NT2/D1 (cell line): ENCODE results near the gene MEIS2.

Experiments
- SUZ12 ChIP-seq: IDR thresholded peaks from 2 replicates; pipeline ENCODE4 v1.6.1; 2011; ENCODE audit not compliant: insufficient read length, insufficient read depth; ENCODE audit errors: extremely low read depth
- YY1 ChIP-seq: IDR thresholded peaks from 2 replicates; pipeline ENCODE4 v1.6.1; 2011; ENCODE audit not compliant: insufficient read length, insufficient read depth
- ZNF274 ChIP-seq: IDR thresholded peaks from 2 replicates; pipeline ENCODE4 v1.6.1; 2011; ENCODE audit warnings: mild to moderate bottlenecking, low read depth, low read length

DNA sequence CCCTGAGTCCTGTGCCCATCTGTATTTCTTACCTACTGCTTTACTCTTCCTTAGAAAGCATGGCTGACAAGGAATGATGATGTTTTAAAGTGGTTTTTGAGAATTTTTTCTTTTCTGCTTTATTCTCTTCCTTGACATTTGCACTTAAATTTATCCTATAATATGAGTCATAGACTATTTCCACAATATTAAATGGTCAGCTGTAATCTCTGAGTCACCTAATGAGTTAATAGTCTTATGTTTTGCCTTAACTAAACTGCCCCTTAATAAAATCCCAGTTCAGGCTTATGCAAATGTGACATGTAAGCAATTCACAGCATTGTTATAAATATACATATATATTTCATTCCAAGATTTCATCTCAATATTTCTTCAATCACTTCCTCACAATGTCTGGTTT, 23.8 kb downstream of the MEIS2 start:
- TF ChIP-seq YY1: no peak
- TF ChIP-seq ZNF274: no peak
- no peak for TF ChIP-seq SUZ12
